GM12878 (cell line): ENCODE data around the gene STEAP2. TPM values are rescaled to one million over a fixed set of nuclear protein-coding genes. Genes with fewer than 3 reads are reported as not detected.

Source experiments
- ATAC-seq: fragments of 200-7000 bp; cut with Tn5 transposase; 3 replicates; pipeline ENCODE4 v1.9.1; 2020; ENCODE audit warnings: mild to moderate bottlenecking, moderate library complexity
- BruUV-seq: library from RNA; stranded (reverse); fragments of 400-500 nt; replicated peaks from 2 replicates; lab custom pipeline; 2021; lab: Mats Ljungman, UMichigan
- CTCF ChIA-PET: fragments of 300-600 bp; sonication (Branson Sonifier 250); formaldehyde crosslinking; extraction: SDS; loops from one replicate; lab custom pipeline; 2021; ENCODE audit warnings: inconsistent platforms; lab: Yijun Ruan, JAX
- POLR2A ChIA-PET: fragments of 350-600 bp; formaldehyde crosslinking; extraction: SDS; loops from one replicate; lab custom pipeline; 2021; ENCODE audit warnings: inconsistent platforms; lab: Charles Lee
- RAD21 ChIA-PET: fragments of 300-600 bp; sonication (Branson Sonifier 250); formaldehyde crosslinking; loops from one replicate; lab custom pipeline; 2023; ENCODE audit warnings: antibody characterized with exemption; ENCODE audit not compliant: unreplicated experiment; lab: Charles Lee
- SMC1A ChIA-PET: fragments of 300-600 bp; sonication (Branson Sonifier 250); formaldehyde crosslinking; loops from one replicate; lab custom pipeline; 2023; ENCODE audit not compliant: unreplicated experiment, uncharacterized antibody; lab: Charles Lee
- DNase-seq: peaks from one replicate; pipeline ENCODE4 v3.0.0-alpha.2; 2011; ENCODE audit warnings: low read depth, low spot score
- FAIRE-seq: peaks from 3 replicates; lab custom pipeline; 2011; peaks lifted over from hg19 to GRCh38; lab: Jason Lieb, UNC
- H2AFZ ChIP-seq: 2 replicates; pipeline ENCODE4 v1.6.0; 2011; ENCODE audit warnings: low read depth, low read length, control low read depth; ENCODE audit not compliant: control insufficient read depth
- H3K27ac ChIP-seq: 2 replicates; pipeline ENCODE4 v1.5.1; 2011; ENCODE audit warnings: control low read depth; ENCODE audit not compliant: control insufficient read depth, insufficient read depth
- H3K27me3 ChIP-seq, 2 experiments: replicated peaks in 1 of 2; 2 replicates each; pipeline versions ENCODE4 v1.6.0 to v1.6.1; 2011; ENCODE audit warnings: low read length in 1 of 2; ENCODE audit not compliant: control insufficient read depth in 2 of 2, insufficient read depth in 2 of 2
- H3K36me3 ChIP-seq, 2 experiments: 2 replicates each; pipeline ENCODE4 v1.5.1; 2011; ENCODE audit warnings: low read length in 1 of 2; ENCODE audit not compliant: control insufficient read depth in 2 of 2, insufficient read depth in 2 of 2
- H3K4me1 ChIP-seq: 2 replicates; pipeline ENCODE4 v1.6.1; 2011; ENCODE audit warnings: mild to moderate bottlenecking, low read length, moderate library complexity, mixed read lengths; ENCODE audit not compliant: control insufficient read depth, insufficient read depth
- H3K4me2 ChIP-seq: 2 replicates; pipeline ENCODE4 v1.6.0; 2011; ENCODE audit warnings: control low read depth; ENCODE audit not compliant: control insufficient read depth, insufficient read depth
- H3K4me3 ChIP-seq: fragments of 200-600 bp; sonication (generic); 2 replicates; pipeline ENCODE4 v1.5.1; 2016
- H3K79me2 ChIP-seq: 2 replicates; pipeline ENCODE4 v1.6.0; 2011; ENCODE audit warnings: low read length; ENCODE audit not compliant: control insufficient read depth, insufficient read depth
- H3K9ac ChIP-seq: 2 replicates; pipeline ENCODE4 v1.8.0; 2011; ENCODE audit warnings: low read length, control low read depth, mixed read lengths; ENCODE audit not compliant: control insufficient read depth, insufficient read depth
- H3K9me3 ChIP-seq: replicated peaks from 3 replicates; pipeline ENCODE4 v1.5.1; 2011; ENCODE audit warnings: mild to moderate bottlenecking, low read length; ENCODE audit not compliant: control insufficient read depth, insufficient read depth
- H4K20me1 ChIP-seq: 2 replicates; pipeline ENCODE4 v1.6.0; 2011; ENCODE audit not compliant: control insufficient read depth, insufficient read depth
- BACH1 ChIP-seq: fragments of 450-650 bp; IDR thresholded peaks from 2 replicates; pipeline ENCODE4 v1.6.1; 2017; ENCODE audit warnings: mild to moderate bottlenecking, borderline replicate concordance
- BRCA1 ChIP-seq: IDR thresholded peaks from 2 replicates; pipeline ENCODE4 v1.6.1; 2011; ENCODE audit warnings: low read depth, low read length, improper control_type of control experiment
- CHD2 ChIP-seq: IDR thresholded peaks from 2 replicates; pipeline ENCODE4 v1.6.1; 2011; ENCODE audit warnings: low read depth, low read length, improper control_type of control experiment, borderline replicate concordance
- EGR1 ChIP-seq, 2 experiments: IDR thresholded peaks; 1 replicate in 1 of 2; 2 replicates in 1 of 2; pipeline ENCODE4 v1.6.1; 2011 to 2012; ENCODE audit warnings: low read depth in 2 of 2, low read length in 2 of 2, borderline replicate concordance in 1 of 2, mild to moderate bottlenecking in 1 of 2, moderate library complexity in 1 of 2
- FOS ChIP-seq: IDR thresholded peaks from 3 replicates; pipeline ENCODE4 v1.6.1; 2011; ENCODE audit warnings: borderline replicate concordance; ENCODE audit not compliant: insufficient read length; ENCODE audit errors: extremely low read depth
- HCFC1 ChIP-seq: fragments of 150-350 bp; IDR thresholded peaks from 2 replicates; pipeline ENCODE4 v1.6.1; 2014; ENCODE audit warnings: low read length
- HDAC6 ChIP-seq: fragments of 200-600 bp; sonication (generic); IDR thresholded peaks from one replicate; pipeline ENCODE4 v1.8.0; 2017; ENCODE audit warnings: antibody characterized with exemption; ENCODE audit not compliant: unreplicated experiment
- IKZF1 ChIP-seq: fragments of 450-650 bp; conservative IDR thresholded peaks from 2 replicates; pipeline ENCODE4 v1.6.1; 2017; ENCODE audit warnings: antibody characterized with exemption, mild to moderate bottlenecking
- KAT2A ChIP-seq: conservative IDR thresholded peaks from 2 replicates; pipeline ENCODE4 v1.6.1; 2011; ENCODE audit warnings: low read depth, low read length; ENCODE audit not compliant: control insufficient read depth
- MXI1 ChIP-seq: fragments of 150-350 bp; IDR thresholded peaks from 2 replicates; pipeline ENCODE4 v1.6.1; 2011; ENCODE audit warnings: low read depth, mild to moderate bottlenecking, inconsistent platforms, low read length, improper control_type of control experiment
- NFXL1 ChIP-seq: fragments of 450-650 bp; IDR thresholded peaks from 2 replicates; pipeline ENCODE4 v1.6.1; 2017; ENCODE audit warnings: antibody characterized with exemption, mild to moderate bottlenecking, borderline replicate concordance
- NFYA ChIP-seq: IDR thresholded peaks from 2 replicates; pipeline ENCODE4 v1.6.1; 2011; ENCODE audit warnings: low read depth, mild to moderate bottlenecking, low read length, improper control_type of control experiment, borderline replicate concordance
- POLR2AphosphoS5 ChIP-seq: IDR thresholded peaks from 2 replicates; pipeline ENCODE4 v1.6.1; 2011; ENCODE audit warnings: mild to moderate bottlenecking, low read length, inconsistent platforms
- SIX5 ChIP-seq: IDR thresholded peaks from 2 replicates; pipeline ENCODE4 v1.6.1; 2011; ENCODE audit warnings: mild to moderate bottlenecking, low read depth, low read length, moderate library complexity; ENCODE audit not compliant: severe bottlenecking
- SREBF2 ChIP-seq: IDR thresholded peaks from 2 replicates; pipeline ENCODE4 v1.6.1; 2012; ENCODE audit warnings: mild to moderate bottlenecking, low read length
- STAT3 ChIP-seq: IDR thresholded peaks from 2 replicates; pipeline ENCODE4 v1.6.1; 2011; ENCODE audit warnings: low read depth, low read length, improper control_type of control experiment
- ZNF207 ChIP-seq: fragments of 450-650 bp; IDR thresholded peaks from 2 replicates; pipeline ENCODE4 v1.6.1; 2014; ENCODE audit warnings: antibody characterized with exemption, mild to moderate bottlenecking, borderline replicate concordance
- ZNF24 ChIP-seq: fragments of 450-650 bp; IDR thresholded peaks from 2 replicates; pipeline ENCODE4 v1.6.1; 2017; ENCODE audit warnings: antibody characterized with exemption, mild to moderate bottlenecking
- WGBS: methylation state at CpG from one replicate; pipeline ENCODE4 v1.1.6; 2016; ENCODE audit warnings: low lambda C conversion rate; ENCODE audit not compliant: insufficient replicate concordance, insufficient coverage; ENCODE audit errors: missing lambda C conversion rate; 5-methylcytosine and 5-hydroxymethylcytosine counted together
- in situ Hi-C: fragments of 300-500 bp; cut with MboI; formaldehyde crosslinking; loops from 9 replicates; pipeline ENCODE4 v1.14.3; 2018; ENCODE audit warnings: mixed read lengths
- intact Hi-C: fragments of 100-400 bp; cut with micrococcal nuclease; formaldehyde crosslinking; loops from one replicate; pipeline ENCODE4 v1.14.2; 2022; ENCODE audit not compliant: unreplicated experiment
- polyA plus RNA-seq, 11 experiments: library from polyadenylated mRNA; depleted of rRNA in 4 of 11; unstranded in 6 of 11; stranded (reverse) in 5 of 11; fragments of >200 nt; fragmentation: Nextera tagmentation in 4 of 11; fragmentation: Illumina TruSeq in 1 of 11; extraction: Ambion mirVana in 4 of 11; extraction: Trizol in 1 of 11; gene quantifications; 1 replicate in 1 of 11; 2 replicates in 10 of 11; pipeline versions ENCODE4 v1.2.1 to v1.2.3, GENCODE V29; 2011 to 2016; ENCODE audit warnings: inconsistent platforms in 2 of 11, missing spikeins in 2 of 11, low read depth in 1 of 11
- total RNA-seq, 4 experiments: library from RNA; depleted of rRNA in 3 of 4; stranded (reverse); fragments of >200 nt in 3 of 4; fragmentation: Illumina TruSeq in 1 of 4; extraction: Trizol in 1 of 4; gene quantifications; 2 replicates each; pipeline versions ENCODE4 v1.2.1 to v1.2.3, GENCODE V29; 2013 to 2021
- TF ChIP-seq, protein P1 (sequence below): fragments of 450-650 bp; IDR thresholded peaks from 2 replicates; pipeline ENCODE4 v1.6.1; 2018; ENCODE audit warnings: borderline replicate concordance, mild to moderate bottlenecking; ENCODE audit not compliant: partially characterized antibody
- TF ChIP-seq, protein P2 (sequence below): IDR thresholded peaks from 2 replicates; pipeline ENCODE4 v1.6.1; 2011; ENCODE audit warnings: borderline replicate concordance, low read depth, mild to moderate bottlenecking, moderate library complexity, mixed read lengths, low read length; ENCODE audit not compliant: insufficient read depth; ENCODE audit errors: extremely low read length

Gene STEAP2
- total and polyA plus RNA-seq, 10 of the 15 experiments (the other 5 are each of a cell fraction or from before 2014, with no cell fraction given): 0.64 to 17.6 (median 1.8) TPM

DNA sequence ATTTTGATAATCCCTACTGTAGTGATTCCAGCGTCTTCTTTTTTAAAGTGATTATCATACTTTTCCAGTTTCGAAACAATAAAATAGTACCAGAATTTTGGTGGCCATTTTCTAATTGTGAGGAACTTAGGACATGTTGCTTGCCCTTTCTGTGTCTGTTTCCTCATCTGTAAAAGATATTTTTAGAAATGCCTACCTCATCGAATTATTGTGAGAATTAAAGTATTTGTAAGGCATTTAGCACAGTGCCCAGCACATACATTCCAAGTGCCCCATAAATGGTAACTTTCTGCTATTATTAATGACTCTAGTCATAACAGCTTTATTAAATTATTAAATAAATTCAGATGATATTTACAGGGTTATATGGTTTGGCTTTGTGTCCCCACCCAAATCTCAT, 37.2 kb downstream of the STEAP2 start:
- intact Hi-C loops: no loop called here

More for the DNA sequence above, 37.2 kb downstream of the STEAP2 start:
- DNase-seq: no peak
- H3K4me1 ChIP-seq: peaks cover 5% of the 10 kb centered on the region; the same call in 1 of the 2 replicates
- no peak overlapping the region for H3K4me3 ChIP-seq
- no peak overlapping the region for H3K4me2 ChIP-seq
- H3K27ac ChIP-seq: no peak overlapping the region
- no TSS peak for BruUV-seq
- no peaks in the 10 kb centered on the region for H3K9me3 ChIP-seq
- ChIA-PET SMC1A (interaction anchor here (1.2 to 3.5 kb wide), 8 partner anchors 12 to 70 kb away, joined by 3 to 22 read pairs (median 4); no protein-coding TSS in a partner anchor), CTCF (interaction anchor here (1.8 to 3.6 kb wide), 5 partner anchors 11 to 178 kb away, joined by 4 to 31 read pairs (median 13); partner anchors contain the start of gene STEAP2), POLR2A (interaction anchor here (1.2 to 2.0 kb wide), 2 partner anchors 12 to 94 kb away, joined by 6 to 7 read pairs; partner anchors contain the start of gene STEAP1), RAD21 (interaction anchor here (1.2 to 2.2 kb wide), 3 partner anchors 8 to 70 kb away, joined by 4 to 6 read pairs (median 4); no protein-coding TSS in a partner anchor)
- H3K36me3 ChIP-seq: no peaks in the 10 kb centered on the region
- no peaks in the 10 kb centered on the region for H3K79me2 ChIP-seq
- 18% methylated on average over 3 of the region's 3 CpGs for WGBS
- H2AFZ ChIP-seq: no peak overlapping the region
- in situ Hi-C loops: no loop called here
- no peak for TF ChIP-seq MXI1
- TF ChIP-seq IKZF1: no peak
- TF ChIP-seq BACH1: no peak
- no peak for TF ChIP-seq KAT2A
- no peak for TF ChIP-seq FOS
- TF ChIP-seq EGR1 (IDR thresholded peaks at IDR 0.05; ENCODE audit: borderline replicate concordance in 1 of 2, low read depth in 2 of 2, low read length in 2 of 2): no peak
- no peak for TF ChIP-seq SIX5
- no peak for TF ChIP-seq NFYA
- no peak for TF ChIP-seq POLR2AphosphoS5
- no peak for TF ChIP-seq ZNF207
- TF ChIP-seq BRCA1: no peak
- no peak for TF ChIP-seq NFXL1
- TF ChIP-seq SREBF2: no peak
- TF ChIP-seq, protein P1, sequence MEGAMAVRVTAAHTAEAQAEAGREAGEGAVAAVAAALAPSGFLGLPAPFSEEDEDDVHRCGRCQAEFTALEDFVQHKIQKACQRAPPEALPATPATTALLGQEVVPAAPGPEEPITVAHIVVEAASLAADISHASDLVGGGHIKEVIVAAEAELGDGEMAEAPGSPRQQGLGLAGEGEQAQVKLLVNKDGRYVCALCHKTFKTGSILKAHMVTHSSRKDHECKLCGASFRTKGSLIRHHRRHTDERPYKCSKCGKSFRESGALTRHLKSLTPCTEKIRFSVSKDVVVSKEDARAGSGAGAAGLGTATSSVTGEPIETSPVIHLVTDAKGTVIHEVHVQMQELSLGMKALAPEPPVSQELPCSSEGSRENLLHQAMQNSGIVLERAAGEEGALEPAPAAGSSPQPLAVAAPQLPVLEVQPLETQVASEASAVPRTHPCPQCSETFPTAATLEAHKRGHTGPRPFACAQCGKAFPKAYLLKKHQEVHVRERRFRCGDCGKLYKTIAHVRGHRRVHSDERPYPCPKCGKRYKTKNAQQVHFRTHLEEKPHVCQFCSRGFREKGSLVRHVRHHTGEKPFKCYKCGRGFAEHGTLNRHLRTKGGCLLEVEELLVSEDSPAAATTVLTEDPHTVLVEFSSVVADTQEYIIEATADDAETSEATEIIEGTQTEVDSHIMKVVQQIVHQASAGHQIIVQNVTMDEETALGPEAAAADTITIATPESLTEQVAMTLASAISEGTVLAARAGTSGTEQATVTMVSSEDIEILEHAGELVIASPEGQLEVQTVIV: no peak
- no peak for TF ChIP-seq CHD2
- no peak for TF ChIP-seq HCFC1
- TF ChIP-seq STAT3: no peak
- no peak for TF ChIP-seq ZNF24
- no peak for TF ChIP-seq HDAC6
- TF ChIP-seq, protein P2, sequence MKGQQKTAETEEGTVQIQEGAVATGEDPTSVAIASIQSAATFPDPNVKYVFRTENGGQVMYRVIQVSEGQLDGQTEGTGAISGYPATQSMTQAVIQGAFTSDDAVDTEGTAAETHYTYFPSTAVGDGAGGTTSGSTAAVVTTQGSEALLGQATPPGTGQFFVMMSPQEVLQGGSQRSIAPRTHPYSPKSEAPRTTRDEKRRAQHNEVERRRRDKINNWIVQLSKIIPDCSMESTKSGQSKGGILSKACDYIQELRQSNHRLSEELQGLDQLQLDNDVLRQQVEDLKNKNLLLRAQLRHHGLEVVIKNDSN: no peak
- TF ChIP-seq, all 136 proteins: peak for 0
- ATAC-seq (no peak), FAIRE-seq (no peak)
- H3K27me3 ChIP-seq: peaks cover 0 to 6% of the 10 kb centered on the region in 2 experiments; a peak in 1 of 4 replicates
- no peaks in the 10 kb centered on the region for H4K20me1 ChIP-seq
- no peak overlapping the region for H3K9ac ChIP-seq
